NOMO-1 (cell line): Measurements from ENCODE around the gene LSM2.

Experiments used
- DNase-seq, 2 experiments: peaks; one replicate each; lab custom pipeline; 2025; ENCODE audit not compliant: unreplicated experiment in 2 of 2; lab: John Stamatoyannopoulos, UW

The LSM2 gene

DNA sequence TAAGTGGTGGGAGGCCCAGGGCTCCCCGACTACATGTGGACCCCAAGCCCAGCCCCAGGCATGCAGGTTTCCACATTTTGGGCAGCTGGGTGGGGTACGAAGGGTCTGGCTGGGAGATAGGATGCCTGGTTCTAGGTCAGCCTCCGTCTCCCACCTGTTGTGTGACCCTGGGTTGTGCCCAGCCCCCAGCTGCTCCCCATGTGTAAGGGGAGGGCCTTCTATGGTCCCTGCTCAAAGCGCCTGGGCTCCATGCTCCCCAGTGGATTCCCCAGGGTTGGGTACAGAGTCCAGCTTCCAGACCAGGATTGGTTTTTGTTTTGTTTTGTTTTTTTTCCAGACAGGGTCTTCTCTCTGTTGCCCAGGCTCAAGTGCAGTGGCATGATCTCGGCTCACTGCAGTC, 28.6 kb downstream of the LSM2 start:
- DNase-seq: no peak

DNA sequence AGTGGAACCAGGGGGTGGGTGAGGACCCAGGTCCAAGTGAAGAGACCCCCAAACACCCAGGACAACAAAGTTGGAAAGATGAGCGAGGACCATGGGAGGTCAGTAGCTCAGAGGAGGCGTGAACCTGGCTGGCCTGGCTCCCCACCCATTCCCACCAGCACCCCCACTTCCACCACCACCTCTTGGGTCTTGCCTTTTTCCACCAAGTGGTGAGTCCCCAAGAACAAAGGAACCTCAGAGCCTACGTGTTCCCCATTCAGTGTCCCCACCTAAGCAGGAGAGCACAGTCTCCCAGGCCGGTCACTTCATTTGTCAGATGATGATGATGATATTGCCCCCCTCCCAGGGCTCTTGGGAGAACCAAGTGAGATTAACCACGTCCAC, 29.1 kb downstream of the LSM2 start:
- DNase-seq: no peak

DNA sequence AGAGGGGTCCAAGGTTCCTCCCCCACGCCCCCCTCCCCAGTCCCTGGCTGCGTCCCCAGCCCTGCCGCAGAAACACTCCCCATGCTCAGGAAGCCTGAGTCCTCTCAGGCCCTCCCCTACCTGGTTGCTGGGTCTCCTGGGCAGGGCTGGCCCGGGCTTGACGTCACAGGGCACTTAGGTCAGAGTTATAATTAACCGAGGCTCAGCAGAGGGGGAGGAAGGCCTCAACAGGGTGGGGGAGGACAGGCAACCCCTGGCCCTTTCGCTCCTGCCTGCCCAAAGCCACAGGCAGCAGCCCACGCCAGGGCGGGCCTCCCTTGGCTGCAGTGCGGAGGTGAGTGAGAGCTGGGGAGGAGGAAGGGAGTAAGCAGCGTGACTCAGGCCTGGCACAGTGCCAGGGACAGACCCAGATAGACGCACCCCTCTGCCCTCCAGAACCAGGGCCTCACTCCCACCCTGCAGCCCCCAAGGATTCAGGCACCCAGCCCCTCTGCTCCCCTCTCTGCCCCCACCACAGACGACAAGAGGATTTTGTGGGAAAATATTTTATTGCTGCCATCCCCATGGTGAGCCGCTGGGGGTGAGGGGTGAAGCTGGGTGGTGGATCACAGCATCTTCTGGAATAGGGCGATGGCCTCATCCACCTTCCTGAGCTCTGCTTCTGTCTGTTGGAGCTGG, 29.6 kb downstream of the LSM2 start, which contains the start of gene VWA7:
VWA7 (minus strand) TSS at position 340 of the 678 bp plus-strand sequence. CDS start 549 bp downstream, outside the sequence.
- DNase-seq: peak; percentile 33 to 68

DNA sequence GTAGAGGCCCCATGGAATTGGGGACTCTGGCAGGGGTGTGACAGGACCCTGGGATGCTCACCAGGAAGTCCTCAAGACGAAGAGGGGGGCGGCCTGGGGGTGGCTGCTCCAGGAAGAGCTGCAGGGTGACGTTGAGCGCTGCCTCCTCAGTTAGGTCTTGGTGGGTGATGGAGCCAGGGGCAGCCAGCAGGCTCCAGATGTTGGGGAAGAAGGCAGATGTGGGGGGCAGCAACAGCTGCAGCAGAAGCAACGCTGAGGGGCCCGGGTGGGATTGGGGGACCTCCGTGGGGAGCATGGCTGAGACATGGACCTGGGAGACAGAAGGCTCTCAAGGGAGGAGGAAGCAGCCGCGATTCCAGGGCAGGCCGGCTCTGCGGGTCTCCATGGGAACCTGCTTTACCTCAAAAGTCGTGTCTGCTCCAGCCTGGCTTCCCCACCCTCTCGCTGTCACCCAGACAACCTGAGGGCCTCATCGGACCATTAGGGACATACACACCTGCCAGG, 30.2 kb downstream of the LSM2 start:
- peak in 1 of 2 experiments; percentile 25 for DNase-seq

DNA sequence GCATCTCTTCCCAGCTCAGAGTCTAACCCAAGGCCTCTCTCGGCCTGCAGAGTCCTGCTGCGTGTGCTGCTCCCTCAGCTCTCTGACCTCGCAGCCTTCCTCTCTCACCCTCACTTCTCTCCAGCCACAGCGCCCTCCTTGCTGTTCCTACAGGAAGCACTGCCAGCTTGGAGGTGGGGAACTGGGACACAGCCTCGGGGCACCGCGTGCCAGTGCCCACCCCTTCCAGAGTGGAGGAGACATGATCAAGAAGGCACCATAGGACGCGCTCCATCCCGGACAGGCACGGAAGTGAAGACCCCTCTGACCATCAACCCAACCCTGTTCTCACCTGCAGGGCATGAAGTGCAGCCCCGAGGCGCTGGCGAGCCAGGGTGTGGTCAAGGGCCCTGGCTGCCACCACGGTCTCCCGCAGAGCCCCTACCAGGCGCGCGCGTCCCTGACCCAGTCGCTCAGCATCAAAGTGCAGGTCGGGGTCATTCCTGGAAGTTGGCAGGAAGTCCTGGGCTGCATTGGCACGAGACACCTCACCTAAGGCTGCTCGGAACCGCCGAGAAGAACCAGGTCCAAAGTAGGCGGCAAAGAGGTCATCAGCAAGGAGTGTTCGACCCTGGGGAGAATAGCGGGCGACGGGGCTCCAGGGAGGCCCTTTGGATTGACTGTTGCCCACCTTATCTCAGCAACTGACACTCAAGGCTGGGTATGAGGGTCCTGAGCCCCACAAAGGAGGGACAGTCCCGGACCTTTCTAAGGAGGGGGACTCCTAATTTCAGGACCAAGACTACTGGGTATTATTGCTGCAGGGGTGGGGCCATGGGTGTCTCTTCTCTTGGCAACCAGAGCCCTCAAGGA, 30.9 kb downstream of the LSM2 start:
- no peak for DNase-seq

DNA sequence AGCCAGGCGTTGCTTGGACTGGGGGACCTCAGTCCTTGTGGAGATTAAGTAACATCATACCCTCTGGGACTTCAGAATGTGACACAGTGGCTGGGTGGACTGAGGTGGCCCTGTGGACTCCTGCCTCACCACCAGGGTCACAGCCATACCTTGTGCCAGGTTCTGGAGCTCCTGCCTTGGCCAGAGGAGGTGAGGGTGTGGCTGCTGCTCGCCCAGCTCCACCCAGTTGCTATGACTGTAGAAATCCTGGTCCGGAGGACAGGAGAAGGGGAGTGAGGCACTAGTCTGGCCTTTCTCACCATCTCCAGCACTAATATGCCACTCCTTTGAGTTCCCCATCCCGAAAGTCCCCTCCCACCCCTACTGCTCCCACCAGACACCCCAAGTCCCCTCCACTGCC, 31.6 kb downstream of the LSM2 start:
- DNase-seq: no peak

DNA sequence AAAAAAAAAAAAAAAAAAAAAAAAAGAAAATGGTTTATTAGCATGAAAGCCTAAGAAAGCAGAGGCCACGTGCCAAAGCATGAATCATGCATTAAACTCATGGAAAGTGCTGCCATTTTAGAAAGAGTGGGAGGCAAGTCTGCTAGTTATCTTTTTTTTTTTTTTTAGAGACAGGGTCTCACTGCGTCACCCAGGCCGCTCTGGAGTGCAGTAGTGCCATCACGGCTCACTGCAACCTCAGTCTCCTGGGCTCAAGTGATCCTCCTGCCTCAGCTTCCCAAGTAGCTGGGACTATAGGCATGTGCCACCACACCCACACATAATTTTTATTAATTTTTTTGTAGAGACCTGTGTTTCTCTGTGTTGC, 34.8 kb downstream of the LSM2 start:
- DNase-seq: no peak

DNA sequence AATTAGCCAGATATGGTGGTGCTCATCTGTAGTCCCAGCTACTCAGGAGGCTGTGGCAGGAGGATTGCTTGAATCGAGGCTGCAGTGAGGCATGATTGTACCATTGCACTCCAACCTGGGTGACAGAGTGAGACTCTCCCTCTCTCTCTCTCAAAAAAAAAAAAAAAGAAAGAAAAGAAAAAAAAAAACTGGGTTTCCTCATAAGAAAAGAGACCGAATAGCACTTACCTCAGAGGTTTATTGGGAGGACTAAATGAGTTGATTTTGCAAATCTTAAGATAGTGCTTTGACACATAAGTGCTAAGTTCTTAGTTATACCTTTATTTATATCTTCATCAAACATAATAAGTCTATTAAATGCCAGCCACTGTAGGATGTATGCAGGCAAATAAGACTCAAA, 35.9 kb downstream of the LSM2 start:
- no peak for DNase-seq

DNA sequence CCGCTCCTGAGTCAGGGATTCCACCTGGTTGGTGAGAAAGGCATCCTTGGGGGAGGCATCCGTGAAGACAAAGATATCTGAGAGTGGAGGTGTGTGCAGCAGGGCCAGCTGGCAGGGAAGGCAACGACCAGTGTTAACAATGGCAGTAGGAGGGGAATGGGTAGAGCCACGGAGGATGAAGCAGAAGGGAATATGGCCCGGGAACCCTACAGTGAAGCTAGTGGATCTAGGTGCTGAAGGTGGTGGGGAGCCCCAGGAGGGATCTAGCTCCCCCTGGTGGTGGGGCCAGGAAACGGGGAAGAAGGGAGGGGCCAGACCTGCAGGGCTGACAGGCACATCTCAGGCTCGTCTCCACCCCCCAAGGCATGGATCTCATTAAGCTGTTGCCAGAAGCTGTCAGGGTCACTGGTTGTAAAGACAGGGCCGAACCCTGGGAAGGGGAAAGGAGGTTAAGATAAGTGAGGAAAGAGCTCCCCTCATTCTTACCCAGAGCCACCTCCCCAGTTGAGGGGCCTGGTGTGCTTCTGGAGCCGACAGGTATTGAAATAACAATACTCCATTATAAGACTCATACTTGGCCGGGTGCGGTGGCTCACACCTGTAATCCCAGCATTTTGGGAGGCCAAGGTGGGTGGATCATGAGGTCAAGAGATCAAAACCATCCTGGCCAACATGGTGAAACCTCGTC, 36.9 kb downstream of the LSM2 start:
- DNase-seq: peak; percentile 53 to 89

DNA sequence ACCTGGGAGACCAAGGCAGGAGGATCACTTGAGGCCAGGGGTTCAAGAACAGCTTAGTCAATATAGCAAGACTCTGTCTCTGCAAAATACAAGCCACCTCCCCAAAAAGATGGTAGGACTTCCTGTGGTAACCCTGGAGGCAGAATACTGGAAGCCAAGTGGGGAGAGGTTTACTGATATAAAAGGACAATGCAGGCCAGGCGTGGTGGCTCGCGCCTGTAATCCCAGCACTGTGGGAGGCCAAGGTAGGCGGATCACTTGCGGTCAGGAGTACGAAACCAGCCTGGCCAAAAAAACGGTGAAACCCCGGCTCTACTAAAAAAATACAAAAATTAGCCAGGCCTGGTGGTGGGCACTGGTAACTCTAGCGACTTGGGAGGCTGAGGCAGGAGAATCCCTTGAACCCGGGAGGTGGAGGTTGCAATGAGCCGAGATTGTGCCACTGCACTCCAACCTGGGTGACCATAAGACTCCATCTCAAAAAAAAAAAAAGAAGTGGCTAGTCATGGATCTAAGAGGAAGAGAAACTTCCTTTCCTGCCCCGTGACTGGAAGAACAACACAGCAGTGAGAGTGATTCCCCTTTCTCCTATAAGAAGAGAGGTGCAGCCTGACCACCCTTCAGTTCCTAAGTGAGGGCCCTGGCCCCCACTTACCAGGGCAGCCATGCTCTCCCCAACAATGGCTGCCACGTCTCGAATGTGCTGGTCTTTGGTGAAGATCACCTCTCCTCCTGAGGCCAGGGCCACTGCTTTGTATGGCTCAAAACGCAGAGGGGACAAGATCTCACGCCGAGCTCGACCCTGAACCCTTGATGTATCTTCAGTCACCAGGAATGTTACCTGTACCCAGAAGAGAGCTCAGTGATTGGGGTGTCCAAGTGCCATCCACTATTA, 38.2 kb downstream of the LSM2 start:
- DNase-seq: peak in 1 of 2 experiments; percentile 49

DNA sequence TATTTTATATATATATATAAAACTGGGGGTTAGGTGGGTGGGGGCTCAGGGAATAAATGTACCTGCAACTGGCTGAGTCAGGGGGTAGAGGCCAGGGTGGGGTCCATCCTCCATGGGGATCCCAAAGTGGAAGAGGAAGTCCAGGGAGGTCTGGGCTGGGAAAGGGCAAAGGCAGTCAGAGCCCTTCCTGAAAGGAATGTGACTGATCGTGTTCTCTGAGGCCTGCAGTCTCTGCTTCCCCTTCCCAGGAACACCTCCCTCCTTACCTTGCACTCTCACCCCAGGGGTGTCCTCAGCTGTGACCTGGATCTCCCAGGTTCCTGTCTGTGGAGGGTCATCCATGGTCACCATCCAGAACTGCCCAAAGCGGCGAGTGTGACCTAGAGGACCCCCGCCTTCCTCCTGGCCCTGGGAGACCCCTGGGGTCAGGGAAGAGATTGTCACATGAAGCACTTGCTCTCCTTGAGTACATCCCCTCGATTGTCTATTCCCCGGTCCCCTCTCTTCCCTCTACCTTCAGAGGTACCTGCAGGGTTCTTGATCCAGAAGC, 39.6 kb downstream of the LSM2 start:
- DNase-seq: no peak

DNA sequence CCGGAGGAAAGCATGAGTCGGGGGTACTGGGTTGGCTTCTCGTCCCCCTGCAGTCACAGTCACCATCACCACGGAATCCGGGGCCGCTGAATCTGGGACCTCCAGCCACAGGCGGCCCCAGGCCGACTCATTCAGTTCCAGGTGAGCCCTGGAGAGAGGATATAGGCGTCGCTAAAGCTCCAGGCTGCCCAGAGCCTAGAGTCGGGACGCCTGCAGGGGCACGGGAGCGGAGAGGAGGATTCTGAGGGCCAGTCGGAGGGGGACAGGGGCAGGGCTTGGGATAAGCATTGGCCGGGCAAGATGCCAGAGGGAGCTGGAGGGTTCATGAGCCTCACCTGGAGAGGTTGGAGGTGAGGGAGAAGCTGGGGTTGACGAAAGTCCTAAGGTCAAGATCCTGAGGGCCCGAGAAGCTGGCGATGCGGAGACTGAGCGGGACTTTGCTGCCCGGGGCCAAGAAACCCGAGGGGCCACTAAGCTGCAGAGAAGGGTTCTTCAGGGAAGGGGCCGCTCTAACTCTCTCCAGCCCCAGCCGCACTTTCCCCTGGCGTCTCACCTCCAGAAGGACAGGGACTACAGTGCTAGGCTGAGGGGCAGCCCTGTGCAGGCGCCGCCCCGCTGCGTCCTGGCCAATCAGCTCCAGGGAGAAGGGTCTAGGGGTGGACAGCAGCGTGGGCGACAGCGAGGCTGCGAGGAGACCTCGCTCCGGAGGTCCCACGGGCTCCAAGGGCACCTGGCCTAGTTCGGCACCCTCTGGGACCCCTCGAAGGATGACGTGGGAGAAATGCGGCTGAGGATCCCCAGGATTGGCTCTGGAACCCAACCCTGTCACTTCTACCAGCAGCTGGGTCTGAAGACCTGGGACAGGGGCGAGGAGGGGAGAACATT, 40.6 kb downstream of the LSM2 start:
- DNase-seq: no peak

DNA sequence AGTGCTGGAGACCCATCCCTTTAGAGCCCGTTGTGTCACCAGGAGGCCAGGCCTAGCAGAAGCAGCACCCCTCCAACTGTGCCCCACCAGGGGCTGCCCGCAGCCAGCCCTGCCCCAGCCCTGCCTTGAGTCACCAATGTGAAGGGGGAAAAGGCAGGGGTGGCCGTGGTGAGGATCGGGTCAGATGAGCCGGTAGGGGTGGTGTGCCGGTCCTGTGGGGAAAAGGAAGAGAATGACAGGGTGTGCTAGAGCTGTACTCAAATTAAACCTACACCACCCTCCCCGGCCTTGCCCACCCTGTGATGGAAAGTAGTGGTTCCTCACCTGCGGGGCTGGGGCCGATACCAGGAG, 41.2 kb downstream of the LSM2 start:
- DNase-seq: no peak

DNA sequence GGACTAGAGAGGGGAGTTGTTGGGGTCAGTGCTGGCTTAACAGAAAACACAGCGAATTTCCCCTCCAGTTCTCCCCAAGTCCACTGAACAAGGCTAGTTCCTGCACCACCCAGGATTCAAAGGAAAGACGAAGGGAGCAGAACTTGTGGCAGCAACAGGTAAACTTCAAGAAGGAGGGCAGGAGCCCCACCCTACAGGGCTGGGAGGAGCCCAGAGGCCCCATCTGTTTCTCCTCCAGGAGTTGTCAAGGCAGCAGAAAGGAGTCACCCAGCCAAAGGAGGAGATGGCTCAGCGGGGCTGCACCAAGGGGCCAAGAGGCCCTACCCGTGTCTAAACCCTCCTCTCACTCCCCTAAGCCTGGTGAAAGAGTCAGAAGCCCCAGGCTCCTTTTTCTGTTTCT, 42.6 kb downstream of the LSM2 start:
- no peak for DNase-seq

DNA sequence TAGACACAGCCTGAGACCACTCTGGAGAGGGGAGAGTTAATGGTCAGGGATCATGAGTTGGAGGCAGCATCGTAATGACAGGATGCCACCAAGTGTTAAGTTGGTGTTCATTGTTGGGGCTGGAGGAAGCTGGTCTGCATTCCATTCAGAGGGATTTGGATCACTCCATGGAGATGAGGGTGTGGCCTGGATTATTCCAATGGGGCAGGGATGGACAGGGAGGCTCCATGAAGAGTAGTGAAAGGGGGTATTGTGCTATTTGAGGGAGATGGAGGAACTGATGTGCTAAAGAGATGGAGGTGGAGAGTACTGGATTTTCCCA, 43.2 kb downstream of the LSM2 start:
- DNase-seq: no peak

DNA sequence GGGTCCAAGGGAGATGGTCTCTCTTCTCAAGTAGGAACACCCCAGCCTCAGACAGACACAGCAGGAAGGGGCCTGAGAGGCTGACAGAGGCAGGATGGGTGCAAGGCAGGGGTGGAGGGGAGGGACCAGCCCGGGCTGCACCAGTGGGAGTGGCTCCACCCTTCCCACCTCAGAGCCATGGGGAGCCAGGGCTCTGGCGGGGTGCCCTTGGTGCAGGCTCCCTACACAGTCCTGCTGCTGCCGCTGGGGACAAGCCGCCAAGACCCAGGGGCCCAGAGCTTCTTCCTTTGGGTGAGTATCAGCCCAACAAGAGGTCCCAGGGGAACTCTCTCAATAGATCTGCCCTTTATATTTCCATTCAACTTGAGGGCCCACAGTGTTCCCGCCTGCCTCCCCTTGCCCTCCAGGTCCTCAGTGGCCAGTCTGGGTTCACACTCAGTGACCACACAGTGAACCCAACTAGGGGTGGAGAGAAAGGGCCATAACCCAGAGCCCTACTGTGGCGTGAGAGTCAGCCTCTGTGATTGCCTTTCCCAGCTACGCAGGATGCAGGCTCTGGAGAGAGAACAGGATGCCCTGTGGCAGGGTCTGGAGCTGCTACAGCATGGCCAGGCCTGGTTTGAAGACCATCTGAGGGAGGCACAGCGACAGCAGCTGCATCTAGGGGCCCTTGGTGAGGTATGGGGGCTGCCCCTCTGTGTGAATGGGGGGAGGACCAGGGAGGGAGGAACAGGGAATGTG, 43.7 kb downstream of the LSM2 start:
- DNase-seq: no peak

DNA sequence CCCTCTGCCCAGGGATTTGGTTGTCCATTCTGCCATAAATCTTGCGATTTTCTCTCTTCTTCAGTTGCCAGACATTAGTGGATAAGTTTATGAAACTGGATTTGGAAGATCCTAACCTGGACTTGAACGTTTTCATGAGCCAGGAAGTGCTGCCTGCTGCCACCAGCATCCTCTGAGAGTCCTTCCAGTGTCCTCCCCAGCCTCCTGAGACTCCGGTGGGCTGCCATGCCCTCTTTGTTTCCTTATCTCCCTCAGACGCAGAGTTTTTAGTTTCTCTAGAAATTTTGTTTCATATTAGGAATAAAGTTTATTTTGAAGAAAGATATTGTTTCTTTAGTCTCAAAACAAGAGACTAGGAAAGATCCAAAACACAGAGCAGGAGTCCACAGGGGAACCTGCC, 44.4 kb downstream of the LSM2 start, which contains the start of gene SAPCD1:
SAPCD1 (plus strand) TSS at position 301 of the 400 bp plus-strand sequence. CDS start 399 bp downstream, outside the sequence.
- no peak for DNase-seq

DNA sequence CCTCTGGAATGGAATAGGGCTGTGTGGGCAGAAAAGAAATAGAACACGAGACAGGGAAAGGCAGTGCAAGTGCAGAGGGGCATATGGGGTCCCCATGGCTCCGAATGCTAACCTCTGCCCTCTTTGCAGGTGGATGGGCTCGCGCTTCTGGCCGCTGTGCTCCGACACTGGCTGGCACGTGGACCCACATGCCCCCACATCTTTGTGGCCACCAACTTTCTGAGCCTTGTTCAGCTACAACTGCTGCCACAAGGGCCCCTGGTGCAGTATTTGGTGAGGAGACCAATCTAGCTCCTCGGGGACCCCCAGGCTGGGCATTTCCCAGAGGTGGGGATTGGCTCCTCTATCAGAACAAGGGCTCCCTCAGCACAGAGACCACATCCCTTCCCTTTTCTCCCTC, 45.4 kb downstream of the LSM2 start:
- DNase-seq: no peak

DNA sequence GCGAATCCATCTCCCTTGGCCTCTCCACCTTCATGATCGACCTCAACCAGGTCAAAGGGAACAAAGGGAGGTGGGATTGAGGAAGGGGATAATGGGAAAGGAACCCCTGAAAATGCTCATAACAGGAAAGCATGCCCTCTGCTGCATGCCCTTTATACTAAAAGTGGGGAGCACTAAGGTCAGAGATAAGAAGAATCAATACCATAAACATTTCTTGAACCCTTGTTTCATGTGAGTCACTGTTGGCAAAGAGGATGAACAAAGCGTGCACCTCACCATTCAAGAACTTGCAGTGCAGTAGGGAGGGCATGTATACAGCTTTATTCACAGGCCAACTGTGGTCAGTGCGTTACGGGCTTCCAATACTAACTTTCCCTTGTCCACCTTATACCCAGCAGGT, 46.0 kb downstream of the LSM2 start:
- DNase-seq: no peak
